Inflammatory macrophage (primary cell): ENCODE data around the gene PHF20.
A peak's percentile ranks its signal among the peaks of the same experiment; 100 is the strongest.
"Not testable (repeated sequence)": the region's sequence is repeated elsewhere in the genome, so short reads cannot be mapped to it uniquely, and the experiment has no call there.

Experiments used
- DNase-seq, 2 donors: peaks; one replicate each; pipeline ENCODE4 v3.0.0-alpha.2; 2020 to 2022

PHF20 gene

DNA sequence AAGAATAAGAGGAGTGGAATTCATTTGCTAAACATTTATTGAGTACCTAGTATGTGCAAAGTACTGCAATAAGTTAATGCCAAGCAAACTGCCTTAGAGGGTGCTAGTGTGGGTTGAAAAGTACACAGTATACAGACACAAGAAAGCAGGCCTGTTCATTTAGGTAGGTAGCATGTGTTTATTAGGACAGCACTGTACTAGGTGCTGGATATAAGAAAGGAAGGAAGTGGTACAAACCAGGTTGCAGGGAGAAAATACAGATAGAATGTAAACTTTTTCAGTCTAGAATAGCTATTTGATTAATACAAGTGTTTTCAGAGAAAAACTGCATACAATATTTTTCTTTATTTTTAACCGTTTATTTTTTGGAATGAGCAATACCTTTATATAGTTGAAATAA, 68.1 kb downstream of the PHF20 start:
- no peak for DNase-seq

DNA sequence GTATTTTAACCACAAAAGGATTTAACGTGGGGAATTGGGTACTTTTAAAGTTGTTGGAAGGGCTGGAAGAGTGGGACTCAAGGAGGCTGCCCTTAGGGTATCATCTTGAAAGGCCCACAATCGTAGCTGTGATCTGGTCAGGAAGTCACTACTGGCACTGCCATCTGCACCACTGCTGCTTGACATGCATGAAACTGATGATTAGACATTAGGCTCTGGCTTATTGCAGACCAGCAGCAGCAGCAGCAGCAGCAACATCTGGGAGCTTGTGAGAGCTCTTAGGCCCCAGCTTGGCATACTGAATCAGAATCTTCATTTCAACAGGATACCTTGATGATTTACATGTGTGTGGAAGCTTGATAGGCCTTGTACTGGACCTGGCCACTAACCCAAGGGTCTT, 68.6 kb downstream of the PHF20 start:
- DNase-seq, result no peak

DNA sequence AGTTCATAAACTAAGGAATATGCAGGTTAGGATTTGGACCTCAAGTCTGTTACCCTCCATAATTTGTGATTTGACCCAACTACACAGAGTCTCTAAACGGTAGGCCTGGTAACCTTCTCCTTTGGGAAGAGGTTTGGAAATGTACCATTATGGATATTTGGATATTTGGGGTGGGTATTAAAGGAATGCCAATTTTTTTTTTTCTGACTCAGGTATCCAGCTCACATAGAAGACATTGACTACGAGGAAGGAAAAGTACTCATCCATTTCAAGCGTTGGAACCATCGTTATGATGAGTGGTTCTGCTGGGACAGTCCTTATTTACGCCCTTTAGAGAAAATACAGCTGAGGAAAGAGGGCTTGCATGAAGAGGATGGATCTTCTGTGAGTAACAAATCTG, 70.5 kb downstream of the PHF20 start:
- DNase-seq, result no peak

DNA sequence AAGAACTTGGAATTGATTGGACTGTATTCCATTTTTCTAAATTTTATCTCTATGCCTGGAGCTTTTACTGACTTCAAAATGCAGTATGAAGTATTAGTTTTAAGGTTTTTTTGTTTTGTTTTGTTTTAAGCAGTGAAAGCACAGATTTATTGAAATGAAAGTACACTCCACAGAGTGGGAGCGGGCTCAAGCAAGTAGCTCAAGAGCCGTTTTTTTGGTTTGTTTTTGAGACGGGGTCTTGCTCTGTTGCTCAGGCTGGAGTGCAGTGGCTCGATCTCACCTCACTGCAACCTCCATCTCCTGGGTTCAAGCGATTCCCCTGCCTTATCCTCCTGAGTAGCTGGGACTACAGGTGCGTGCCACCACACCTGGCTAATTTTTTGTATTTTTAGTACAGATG, 72.1 kb downstream of the PHF20 start:
- DNase-seq, result not testable (repeated sequence)

DNA sequence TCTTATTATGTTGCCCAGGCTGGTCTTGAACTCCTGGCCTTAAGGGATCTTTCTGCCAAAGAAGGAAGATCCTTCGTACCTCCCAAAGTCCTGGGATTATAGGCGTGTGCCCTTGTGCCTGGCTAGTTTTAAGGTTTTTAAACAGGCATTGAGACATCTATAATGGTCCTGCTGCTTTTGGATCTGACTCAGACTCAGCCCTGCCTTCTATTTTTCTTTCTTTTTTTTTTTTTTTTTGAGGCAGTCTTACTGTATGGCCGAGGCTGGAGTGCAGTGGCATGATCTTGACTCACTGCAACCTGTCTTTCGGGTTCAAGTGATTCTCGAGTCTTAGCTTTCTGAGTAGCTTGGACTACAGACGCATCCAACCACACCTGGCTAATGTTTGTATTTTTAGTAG, 73.7 kb downstream of the PHF20 start:
- no peak for DNase-seq

DNA sequence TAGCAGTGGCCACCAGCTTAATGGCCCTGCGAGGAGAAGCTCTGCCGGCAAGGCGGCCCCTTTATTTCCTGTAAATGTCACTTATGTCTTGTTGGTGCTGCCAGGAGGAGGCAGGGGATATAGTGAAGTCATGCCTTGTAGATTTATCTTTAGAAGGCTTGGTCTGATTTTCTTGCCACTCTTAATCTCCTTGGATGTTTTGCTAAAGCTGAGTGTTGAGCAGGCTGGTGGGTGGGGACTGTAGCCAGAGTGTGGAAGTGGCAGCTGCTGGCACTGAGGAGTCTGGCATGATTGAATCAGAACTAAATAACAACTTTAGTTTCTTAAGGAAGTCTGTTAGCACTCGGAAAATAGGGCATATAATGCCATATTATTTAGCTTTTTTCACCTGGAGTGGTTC, 77.9 kb downstream of the PHF20 start:
- no peak for DNase-seq

DNA sequence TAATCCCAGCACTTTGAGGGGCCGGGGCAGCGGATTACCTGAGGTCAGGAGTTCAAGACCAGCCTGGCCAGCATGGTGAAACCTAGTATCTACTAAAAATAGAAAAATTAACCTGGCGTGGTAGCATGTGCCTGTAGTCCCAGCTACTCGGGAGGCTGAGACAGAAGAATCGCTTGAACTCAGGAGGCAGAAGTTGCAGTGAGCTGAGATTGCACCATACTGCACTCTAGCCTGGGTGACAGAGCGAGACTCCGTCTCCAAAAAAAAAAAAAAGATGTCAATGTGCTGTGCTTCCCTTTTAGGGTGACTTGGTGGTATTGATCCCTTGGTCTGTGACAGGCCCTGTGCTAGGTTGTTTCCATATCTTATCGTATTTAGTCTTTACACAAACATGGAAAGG, 79.8 kb downstream of the PHF20 start:
- peak; percentile 58 to 63 for DNase-seq

DNA sequence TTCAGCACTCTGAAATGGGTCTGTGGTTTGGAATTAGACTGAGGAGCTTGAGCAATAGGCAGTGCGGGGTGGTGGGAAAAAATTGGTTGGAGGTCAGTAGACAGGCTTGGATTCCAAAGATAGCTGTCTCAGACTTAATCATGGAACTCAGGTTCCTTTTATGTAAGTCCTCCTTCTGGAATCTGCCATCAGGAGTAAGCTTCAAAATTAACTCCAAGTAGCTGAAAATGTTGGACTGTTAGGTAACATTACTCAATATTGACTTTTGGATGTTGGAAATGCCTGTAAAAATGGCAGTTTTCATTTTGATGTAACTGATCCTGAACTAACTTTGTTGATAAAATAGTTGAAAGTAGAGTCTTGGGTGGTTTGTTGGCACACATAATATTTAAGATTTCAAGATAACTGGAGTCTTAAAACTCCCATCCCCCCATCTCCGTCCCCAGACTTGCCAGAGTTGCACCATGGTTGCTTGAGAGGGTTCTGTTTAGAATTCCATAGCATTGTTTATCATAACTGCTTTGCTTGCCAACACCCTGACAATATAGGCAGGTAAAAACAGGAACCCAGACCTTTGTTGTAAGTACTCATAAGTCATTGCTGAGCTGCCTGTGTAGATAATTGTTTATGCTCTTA, 83.0 kb downstream of the PHF20 start:
- DNase-seq, result no peak

DNA sequence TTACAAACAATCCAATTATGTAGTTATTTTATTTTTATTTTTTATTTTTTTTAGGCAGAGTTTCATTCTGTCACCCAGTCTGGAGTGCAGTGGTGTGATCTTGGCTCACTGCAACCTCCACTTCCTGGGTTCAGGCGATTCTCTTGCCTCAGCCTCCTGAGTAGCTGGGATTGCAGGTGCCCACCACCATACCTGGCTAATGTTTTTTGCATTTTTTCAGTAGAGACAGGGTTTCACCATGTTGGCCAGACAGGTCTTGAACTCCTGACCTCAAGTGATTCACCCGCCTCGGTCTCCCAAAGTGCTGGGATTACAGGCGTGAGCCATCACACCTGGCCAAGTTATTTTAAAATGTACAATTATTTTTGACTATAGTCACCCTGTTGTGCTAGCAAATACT, 83.8 kb downstream of the PHF20 start:
- not testable (repeated sequence) for DNase-seq

DNA sequence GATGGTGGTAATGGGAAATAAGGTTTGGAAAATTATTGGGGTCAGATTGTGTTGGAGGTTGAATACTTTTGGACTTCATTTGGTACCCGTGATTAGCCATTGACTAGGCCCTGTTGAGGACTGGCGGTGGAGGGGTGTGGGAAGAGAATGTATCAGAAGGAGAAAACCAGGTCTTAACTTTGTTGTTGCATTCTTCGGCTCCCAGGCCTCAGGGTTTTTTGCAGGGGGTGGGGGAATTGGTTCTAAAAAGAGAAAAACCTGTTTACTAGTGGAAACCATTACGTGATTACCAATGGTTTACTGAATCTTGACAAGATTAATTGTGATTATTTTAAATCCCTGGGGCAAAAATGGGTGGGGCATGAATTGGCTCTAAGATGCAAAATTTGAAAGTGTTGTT, 85.1 kb downstream of the PHF20 start:
- no peak for DNase-seq

DNA sequence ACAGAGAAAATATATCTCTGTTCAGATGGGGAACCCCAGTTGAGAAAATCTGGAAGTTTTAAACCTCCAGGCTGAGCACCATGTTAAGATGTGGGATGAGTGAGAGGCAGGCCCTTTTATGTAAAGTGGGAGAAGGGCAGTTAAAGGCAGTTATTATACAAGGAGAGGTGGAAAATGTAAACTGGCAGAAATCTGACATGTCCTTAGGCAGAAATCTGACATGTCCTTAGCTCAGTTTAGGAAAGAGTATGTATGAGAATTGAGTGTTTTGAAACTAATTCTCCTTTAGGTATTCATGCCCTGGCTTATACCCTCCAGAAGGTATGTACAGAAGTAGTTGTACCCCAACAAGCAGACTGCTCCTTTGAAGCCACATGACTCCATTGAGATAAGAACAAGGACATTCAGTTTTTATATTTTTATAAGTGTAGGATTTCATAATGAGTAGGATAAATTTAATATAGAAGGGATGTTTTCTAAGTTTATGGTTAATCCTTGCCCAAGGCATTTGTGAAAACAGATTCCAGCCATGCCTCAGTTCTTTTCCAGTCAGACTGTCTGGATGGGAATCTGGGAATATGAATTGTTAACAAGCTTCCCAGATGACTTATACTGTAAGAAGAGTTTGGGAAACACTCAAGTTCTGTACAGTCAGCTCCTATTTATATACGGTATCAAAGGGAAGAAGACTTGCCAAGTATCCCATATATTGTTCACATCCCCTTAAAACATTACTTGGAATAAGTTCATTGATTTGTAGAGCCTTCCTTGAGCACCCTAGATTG, 94.8 kb downstream of the PHF20 start:
- DNase-seq, result no peak

DNA sequence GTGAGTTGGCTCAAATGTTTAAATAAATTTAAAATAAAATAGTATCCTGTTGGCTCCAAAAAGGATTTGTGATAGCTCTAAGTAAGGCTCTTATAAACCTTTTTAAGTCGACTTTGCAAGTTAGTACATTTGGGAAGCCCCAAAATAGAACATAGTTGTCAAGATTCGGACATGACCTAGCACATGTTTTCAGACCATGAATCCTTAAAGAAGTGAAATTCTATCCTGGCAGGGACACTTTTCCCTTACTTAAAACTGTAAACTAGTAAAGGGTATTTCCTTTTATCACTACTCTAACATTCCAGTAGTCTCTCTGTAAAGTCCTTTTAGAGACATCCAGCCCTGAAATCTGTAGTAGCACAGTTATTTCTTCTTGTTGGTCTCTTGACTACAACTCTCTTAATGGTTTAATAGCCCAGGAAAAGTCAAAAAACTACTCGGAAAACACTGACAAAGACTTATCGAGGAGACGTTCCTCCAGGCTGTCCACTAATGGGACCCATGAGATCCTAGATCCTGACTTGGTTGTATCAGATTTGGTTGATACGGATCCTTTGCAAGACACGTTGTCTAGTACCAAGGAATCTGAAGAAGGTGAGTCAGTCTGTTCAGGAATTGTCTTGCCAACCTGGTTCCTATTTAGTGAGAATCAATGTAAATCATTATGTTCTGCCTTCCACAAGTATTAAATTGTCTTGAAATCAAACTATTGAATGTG, 98.9 kb downstream of the PHF20 start:
- DNase-seq, result no peak

DNA sequence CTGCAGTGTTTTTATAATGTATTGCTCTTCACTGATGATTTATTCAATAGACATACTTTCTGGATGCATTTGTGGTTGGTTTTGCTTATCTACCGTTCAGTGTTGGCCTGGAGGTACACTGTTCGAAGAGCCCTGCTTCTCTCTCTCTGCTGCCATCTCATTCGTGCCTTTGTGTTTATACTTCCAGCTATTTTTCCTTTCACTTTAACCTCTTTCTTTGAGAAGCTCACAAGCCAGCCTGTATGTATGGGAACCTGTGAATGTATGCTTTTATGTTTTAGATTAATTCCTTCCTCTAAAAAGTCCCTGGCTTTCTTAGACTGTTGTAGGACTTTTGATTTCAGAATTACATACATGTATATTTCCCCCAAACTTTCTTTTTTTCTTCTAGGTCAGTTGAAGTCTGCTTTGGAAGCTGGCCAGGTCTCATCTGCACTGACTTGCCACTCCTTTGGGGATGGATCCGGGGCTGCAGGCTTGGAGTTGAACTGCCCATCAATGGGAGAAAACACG, 99.5 kb downstream of the PHF20 start:
- DNase-seq, result no peak

DNA sequence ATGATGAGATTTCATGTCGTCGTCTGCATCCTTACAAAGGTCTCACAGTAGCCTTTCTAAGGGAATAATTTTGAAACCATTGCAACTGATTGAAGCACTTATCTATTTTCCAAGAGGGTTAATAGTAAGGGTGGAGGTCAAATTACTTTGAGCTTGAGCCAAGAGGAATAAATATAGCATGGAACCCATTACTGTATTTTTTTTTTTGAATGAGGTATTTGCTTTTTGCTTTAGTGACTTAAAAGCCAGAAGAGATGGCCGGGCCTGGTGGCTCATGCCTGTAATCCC, 104.2 kb downstream of the PHF20 start:
- no peak for DNase-seq

DNA sequence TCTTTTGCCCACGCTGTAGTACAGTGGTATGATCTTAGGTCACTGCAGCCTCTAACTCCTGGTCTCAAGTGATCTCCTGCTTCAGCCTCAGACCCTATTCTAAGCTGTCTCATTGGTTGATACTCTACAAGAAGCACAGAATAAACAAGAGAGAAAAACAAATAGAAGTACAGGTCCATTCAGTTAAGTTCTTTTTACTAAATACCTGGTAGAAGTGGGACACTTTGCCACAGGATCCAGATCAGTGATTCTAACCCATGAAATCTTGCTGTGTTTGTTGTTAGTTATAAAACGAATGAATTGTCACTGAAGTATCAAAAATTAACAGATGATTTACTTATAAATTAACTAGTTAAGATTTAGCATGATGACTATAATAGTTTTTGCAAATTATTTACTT, 105.8 kb downstream of the PHF20 start:
- DNase-seq, result no peak

DNA sequence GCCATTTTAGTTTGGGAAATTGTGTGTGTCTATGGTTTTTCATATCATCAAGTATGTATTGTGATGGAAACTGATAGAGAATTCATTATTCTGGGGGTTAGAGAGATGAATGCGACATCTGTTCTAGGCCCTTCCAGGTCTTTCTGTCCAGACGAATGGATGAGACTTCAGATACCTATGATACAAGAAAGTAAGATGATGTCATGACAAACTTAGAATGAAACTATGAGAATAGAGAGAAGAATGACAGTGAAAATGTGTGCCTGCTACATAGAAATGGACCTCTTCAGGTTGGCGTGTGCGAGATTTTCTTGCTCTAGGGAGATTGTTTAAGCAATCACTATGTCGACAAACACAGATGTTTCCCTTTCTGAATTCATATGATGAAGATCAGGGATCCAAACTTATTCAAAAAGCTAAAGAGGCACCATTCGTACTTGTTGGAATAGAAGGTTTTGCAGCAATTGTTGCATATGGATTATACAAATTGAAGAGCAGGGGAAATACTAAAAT, 106.4 kb downstream of the PHF20 start:
- no peak for DNase-seq

DNA sequence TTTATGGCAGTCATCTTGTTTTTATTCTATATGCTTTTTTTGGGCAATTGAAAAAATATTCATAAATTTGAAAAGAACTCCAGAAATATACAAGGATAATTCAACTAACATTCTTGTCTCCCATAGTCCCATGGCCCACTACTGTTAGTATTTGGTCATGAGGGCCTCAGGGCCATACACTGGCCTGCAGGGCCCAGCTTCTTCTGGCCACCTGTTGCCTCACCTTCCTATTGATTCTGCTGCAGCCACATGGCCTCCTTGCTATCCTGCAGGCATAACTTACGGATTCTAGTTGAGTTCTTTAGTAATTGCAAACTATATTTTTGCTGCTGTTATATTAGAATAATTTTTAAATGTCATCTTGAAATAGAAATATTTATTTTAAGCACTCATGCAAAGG, 109.9 kb downstream of the PHF20 start:
- no peak for DNase-seq

DNA sequence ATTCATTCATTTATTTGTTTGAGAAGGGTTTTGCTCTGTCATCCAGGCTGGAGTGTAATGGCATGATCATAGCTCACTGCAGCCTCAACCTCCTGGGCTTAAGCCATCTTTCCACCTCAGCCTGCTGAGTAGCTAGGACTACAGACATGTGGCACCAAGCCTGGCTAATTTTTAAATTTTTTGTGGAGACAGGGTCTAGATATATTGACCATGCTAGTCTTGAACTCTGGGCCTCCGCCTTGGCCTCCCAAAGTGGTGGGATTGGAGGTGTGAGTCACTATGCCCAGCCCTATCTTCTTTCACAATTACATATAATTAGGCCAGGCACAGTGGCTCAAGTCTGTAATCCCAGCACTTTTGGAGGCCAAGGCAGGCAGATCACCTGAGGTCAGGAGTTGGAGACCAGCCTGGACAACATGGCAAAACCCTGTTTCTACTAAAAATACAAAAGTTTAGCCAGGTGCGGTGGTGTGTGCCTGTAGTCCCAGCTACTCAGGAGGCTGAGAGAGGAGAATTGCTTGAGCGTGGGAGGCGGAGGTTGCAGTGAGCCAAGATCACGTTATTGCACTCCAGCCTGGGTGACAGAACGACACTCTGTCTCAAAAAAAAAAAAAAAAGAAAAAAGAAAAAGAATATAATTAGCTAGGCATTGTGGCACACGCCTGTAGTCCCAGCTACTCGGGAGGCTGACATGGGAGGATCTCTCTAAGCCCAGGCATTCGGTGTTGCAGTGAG, 110.8 kb downstream of the PHF20 start:
- not testable (repeated sequence) for DNase-seq

DNA sequence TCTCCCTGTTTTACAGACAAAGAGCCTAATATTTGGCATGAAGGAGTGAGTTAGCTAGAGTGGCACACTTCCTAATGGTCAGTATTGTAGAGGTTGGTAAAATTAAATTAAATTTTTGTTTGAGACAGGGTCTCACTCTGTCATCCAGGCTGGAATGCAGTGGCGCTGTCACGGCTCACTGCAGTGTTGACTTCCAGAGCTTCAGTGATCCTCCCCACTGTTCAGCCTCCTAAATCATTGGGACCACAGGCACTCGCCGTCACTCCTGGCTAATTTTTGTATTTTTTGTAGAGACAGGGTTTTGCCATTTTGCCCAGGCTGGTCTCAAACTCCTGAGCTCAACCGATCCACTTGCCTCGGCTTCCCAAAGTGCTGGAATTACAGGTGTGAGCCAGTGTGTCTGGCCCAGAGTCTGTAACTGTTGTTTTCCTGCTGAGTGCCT, 111.5 kb downstream of the PHF20 start:
- no peak for DNase-seq

DNA sequence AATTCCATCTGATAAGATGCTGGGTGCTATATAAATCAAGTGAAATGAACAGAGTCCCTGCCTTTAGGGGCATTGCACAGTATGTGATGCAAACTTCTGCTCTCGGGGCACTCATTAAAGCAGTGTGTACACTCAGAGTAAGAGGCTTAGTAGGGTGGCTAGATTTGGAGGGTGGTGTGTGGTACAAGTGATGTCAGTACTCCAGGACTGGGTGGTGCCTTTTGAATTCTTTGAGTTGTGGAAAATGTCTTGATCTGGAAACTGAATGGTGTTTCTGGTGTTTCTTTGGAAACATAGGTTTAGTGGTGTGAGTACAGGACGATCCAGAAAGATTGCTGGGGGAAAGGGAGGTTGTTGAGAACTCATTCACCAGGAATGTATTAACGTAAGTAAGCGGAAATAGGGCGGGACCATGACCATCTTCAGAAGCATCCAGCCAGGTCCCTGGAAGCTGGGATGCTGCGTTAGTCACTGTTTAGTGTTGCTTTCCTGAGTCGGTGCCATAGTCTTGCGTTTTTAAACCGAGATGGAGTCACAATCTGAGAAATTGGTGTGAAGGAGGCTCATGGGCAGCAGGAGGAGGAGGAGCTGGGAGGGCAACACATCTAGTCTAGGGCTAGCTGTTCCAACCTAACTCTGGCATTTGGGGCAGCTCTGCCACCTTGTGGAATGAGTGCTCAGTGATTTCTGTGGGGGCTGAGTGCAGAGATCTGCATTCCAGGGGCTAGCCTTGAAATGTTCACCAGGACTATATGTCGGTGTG, 112.1 kb downstream of the PHF20 start:
- peak; percentile 51 for DNase-seq

DNA sequence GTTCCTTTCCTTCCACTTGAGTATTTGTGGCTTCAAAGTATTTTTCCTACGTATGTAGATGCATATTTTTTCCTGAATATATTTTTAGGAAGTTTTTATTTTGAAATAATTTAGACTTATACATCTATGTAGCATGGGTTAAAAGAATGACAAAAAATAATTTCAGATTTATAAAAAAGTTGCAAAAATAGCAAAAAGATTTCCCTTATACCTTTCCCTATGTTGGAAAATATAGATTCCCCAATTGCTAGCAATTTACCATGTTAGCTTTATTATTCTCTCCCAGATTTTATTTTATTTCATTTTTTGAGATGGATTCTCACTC, 112.7 kb downstream of the PHF20 start:
- no peak for DNase-seq

DNA sequence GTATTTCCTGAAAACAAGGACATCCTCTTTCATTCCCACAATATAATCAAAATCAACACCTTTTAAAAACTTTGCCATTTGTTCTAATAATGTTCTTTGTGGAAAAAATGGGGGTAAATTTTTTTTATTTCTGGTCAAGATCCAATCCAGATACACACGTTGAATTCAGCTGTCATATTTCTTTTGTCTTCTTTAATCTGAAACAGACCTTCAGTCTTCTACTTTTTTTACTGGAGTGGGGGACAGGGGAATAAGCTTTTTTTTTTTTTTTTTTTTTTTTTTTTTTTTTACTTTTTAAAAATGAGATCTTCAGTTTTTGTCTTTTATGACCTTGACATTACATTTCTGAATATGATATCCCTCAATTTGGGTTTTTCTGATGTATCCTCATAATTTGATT, 113.4 kb downstream of the PHF20 start:
- DNase-seq, result no peak
